Activated CD4-positive, alpha-beta T cell treated with anti-CD3 and anti-CD28 coated beads, Interleukin-2, amount 50 U/mL, for 16 hours (primary cell): Measurements from ENCODE around the gene PIAS4.
"Not testable (repeated sequence)": the region's sequence is repeated elsewhere in the genome, so short reads cannot be mapped to it uniquely, and the experiment has no call there.

ENCODE experiments used
- DNase-seq: peaks from one replicate; pipeline ENCODE4 v3.0.0-alpha.2; 2020

PIAS4 gene

GRCh38 chr19:3998667-3999412 is 8.7 kb upstream of the PIAS4 start:
- not testable (repeated sequence) for DNase-seq

GRCh38 chr19:4000798-4001197 is 6.7 kb upstream of the PIAS4 start:
- not testable (repeated sequence) for DNase-seq

- DNase-seq: not testable (repeated sequence)
Observed at GRCh38 chr19:4005436-4005835, 2.1 kb upstream of the PIAS4 start.

GRCh38 chr19:4007836-4008539 is 452 bp downstream of the PIAS4 start:
- peak; percentile 15 for DNase-seq

- no peak for DNase-seq
Observed at GRCh38 chr19:4009990-4010807, 2.7 kb downstream of the PIAS4 start.

- no peak for DNase-seq
Observed at GRCh38 chr19:4010808-4011110, 3.2 kb downstream of the PIAS4 start.

- DNase-seq: not testable (repeated sequence)
Observed at GRCh38 chr19:4011430-4011829, 3.9 kb downstream of the PIAS4 start.

- DNase-seq: no peak
Observed at GRCh38 chr19:4012092-4012974, 4.8 kb downstream of the PIAS4 start.

- no peak for DNase-seq
Observed at GRCh38 chr19:4012975-4013634, 5.6 kb downstream of the PIAS4 start.

- no peak for DNase-seq
Observed at GRCh38 chr19:4013886-4014540, 6.5 kb downstream of the PIAS4 start.

- DNase-seq: peak; percentile 43
Observed at GRCh38 chr19:4014541-4015491, 7.3 kb downstream of the PIAS4 start.

- DNase-seq: no peak
Observed at GRCh38 chr19:4015705-4016402, 8.3 kb downstream of the PIAS4 start.

- DNase-seq: no peak
Observed at GRCh38 chr19:4016486-4016885, 8.9 kb downstream of the PIAS4 start.

- no peak for DNase-seq
Observed at GRCh38 chr19:4016903-4017638, 9.5 kb downstream of the PIAS4 start.

- DNase-seq: no peak
Observed at GRCh38 chr19:4018140-4018613, 10.6 kb downstream of the PIAS4 start.

GRCh38 chr19:4018775-4019504 is 11.4 kb downstream of the PIAS4 start:
- no peak for DNase-seq

GRCh38 chr19:4019578-4019977 is 12.0 kb downstream of the PIAS4 start:
- DNase-seq: no peak
